ENCODE data around the gene RAB9A. TPM values are rescaled to one million over a fixed set of nuclear protein-coding genes. Genes with fewer than 3 reads are reported as not detected.
A peak's percentile ranks its signal among the peaks of the same experiment; 100 is the strongest.
"Not testable (repeated sequence)": the region's sequence is repeated elsewhere in the genome, so short reads cannot be mapped to it uniquely, and the experiment has no call there.

Gene RAB9A, protein sequence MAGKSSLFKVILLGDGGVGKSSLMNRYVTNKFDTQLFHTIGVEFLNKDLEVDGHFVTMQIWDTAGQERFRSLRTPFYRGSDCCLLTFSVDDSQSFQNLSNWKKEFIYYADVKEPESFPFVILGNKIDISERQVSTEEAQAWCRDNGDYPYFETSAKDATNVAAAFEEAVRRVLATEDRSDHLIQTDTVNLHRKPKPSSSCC
- 24.2 and 30.8 TPM in 2 replicates for total RNA-seq

DNA sequence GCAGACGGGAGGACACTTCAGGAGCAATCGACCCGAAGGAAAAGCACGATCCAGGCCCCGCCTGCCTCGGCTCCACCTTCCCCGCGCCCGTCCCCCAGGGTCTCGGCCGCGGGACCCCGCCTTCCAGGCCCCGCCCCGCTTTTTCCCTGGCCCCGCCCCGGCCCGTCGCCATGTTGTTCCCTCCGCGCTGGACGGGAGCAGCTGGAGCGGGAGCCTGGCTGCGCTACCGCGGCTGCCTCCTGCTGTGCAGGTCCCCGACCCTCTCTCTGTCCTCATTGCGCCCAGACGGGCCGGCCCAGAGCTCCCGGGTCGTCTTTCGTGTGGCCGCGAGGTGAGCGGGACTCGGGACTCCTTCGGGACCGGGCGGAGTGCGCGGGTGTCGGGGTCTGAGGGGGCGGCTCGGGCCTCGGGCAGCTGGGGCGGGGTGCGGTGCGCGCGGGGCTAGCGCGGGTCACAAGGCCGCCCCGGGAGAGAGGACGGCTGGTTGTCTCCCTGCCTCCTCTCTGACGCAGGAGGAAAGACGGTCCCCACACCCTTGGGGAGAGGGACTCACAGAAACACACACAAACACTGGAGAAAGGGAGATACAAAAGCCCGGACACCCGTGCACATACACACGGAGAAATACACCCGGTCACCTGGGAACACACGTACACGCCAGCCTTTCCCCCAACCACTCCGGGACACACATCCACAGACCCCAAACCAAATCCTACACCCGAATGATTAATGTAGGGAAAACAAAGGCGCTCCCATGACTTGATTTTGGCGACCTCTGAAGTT is at the start of gene RAB9A:
RAB9A (plus strand) TSS at position 171 of the 783 bp plus-strand sequence. CDS start 19,619 bp downstream, outside the sequence.
- DNase-seq, result peak; percentile 76

DNA sequence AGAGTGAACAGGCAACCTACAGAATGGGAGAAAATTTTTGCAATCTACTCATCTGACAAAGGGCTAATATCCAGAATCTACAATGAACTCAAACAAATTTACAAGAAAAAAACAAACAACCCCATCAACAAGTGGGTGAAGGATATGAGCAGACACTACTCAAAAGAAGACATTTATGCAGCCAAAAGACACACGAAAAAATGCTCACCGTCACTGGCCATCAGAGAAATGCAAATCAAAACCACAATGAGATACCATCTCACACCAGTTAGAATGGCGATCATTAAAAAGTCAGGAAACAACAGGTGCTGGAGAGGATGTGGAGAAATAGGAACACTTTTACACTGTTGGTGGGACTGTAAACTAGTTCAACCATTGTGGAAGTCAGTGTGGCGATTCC is 47.2 kb upstream of the RAB9A start:
- DNase-seq, result not testable (repeated sequence)

DNA sequence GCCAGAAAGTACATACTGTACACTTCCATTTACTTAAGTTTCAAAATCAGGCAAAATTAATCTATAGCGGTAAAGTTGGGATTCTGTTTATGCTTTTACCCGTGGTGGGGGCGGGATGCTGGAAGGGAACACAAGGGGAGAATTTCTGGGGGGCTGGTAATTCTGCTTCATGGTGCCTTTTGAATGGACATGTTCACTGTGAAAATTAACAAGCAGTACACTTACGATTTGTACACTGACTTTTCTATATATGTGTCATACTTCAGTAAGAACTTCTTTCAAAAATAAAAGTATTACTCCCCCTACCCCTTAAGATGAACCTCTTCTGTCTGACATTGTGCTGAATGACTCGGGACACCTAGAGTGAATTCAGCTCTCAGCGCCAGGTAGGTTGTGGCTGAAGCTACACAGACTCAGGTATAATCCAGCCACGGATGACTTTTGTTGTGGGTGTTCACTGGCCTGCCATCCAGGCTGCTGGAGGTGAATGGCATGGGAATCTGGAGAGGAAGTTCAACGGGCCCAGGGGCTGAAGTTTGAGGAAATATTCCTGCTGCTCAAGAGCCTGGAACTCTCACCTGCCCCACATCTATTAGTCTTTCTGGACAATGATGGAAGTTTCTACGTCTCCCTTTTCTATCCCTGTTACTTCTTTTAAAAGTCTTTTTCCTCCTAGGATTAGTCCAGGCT is 43.3 kb upstream of the RAB9A start:
- no peak for DNase-seq

DNA sequence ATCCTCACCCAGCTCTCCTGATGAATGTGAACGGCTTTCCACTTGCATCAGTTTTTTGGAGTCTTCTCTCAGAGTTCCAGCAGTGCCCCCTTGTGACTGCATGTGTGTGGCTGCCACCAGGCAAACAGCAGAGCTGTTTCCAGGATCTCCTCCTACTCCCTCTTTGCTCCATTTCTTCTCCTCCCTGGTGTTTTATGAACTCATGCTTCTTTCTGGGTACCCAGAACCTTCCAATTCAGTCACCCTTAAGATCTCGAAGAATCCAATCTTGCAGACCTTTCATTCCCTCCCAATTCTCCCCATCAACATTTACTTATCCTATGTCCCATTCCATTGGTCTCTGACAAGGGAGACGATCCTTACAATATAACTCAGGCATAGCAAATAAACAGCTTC is 42.8 kb upstream of the RAB9A start:
- peak; percentile 62 for DNase-seq

DNA sequence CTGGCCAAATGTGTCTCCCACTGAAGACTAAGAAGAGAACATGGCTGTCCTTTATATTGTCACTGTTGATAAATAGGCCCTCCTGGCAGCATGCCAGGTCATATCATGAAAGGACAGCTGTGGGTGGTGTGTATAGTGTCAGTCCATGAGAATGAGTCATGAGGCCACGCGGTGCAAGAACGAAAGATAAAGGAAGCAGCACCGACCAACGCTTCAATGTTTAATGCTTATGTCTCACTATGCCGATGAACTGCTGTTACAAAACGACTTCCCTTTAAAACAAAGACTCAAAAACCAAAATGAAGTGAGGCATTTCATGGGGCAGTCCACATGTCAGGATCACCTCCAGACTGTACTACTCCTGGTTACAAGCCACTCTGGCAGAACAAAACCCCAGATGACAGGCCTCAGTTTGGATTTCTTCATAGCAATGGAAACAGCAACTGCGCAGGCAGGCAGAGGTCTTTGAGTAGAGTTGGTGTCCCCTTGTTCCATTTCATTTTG is 41.2 kb upstream of the RAB9A start:
- DNase-seq, result peak; percentile 62

DNA sequence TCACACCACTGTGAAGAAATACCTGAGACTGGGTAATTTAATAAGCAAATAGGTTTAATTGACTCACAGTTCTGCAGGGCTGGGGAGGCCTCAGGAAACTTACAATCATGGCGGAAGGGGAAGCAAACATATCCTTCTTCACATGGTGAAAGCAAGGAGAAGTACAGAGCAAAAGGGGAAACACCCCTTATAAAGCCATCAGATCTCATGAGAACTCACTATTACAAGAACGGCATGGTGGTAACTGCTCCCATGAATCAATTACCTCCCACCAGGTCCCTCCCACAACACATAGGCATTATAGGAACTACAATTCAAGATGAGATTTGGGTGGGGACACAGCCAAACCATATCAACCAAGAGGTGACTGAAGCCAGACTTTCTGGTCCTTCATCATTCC is 40.6 kb upstream of the RAB9A start:
- DNase-seq, result not testable (repeated sequence)

DNA sequence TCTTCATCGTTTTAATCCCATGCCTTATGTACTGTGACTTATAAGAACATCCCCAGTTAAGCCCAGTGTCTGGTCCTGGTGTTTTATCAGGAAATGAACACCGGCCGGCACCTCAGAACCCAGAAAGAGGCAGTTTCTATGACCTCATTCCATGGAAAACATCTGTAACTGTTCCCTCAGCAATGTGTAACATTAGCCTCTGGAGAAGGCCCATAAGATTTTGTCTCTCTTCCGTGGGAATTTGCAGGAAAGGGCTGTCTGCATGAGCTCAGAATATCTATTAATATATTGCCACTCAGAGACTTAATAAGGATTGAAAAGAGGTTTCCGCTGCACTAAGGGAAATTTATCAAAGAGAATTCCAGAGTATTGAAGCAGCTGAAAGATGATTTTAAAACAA is 39.1 kb upstream of the RAB9A start:
- DNase-seq, result no peak

DNA sequence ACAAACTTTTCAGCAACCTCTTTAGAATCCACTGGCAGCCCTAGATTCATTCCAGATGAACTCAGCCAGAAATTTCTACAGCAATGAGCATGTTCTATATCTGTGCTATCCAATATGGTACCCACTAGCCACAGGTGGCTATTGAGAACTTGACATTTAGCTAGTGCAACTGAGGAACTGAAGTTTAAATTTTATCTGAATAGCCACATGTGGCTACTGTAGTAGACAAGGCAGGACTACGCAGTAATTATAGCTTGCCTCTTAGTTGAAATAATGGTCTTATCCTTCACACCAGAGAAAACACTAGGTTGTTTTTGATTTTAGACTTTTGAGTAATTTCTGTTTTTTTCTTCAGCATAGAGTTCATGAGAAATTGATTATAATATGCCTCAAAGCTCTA is 38.6 kb upstream of the RAB9A start:
- no peak for DNase-seq

DNA sequence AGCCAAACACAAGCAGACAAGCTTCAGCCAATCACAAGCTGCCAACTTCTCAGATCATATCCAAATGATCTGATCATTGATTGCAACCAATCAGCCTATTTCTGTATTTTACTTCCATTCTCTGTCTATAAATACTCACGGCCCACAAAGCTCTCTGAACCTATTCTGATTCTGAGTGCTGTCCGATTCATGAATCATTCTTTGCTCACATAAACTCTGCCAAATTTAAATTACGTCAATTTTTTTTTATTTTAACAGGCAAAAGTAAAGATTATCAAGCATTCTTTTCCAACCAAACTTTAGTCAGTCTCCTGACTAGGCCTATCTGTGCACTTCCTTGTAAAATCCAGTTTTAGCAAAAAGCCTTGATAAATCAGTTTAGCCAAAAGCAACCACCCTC is 37.8 kb upstream of the RAB9A start:
- DNase-seq, result no peak

DNA sequence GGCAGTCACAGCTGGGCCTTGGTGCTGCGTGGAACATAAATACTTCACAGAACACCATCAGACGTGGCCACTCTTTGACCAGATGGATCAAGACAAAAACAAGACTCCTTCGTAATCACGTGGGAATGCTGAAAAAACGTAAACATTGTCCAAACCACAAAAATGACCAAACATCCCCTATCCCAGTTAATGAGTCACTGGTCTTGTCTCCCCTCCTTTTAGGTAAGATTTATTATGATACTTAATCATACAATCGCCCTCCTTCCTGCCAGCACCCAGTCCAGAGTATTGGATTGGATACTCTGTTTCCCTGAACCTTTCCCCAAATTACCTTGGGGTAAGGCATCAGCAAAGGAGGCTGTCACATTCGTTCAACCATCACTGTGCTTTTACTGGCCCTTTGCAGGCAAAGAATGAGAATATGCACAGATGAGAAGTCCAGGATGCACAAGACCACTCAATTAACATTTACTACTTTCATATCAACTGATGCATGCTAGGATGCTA is 36.6 kb upstream of the RAB9A start:
- peak; percentile 61 for DNase-seq

DNA sequence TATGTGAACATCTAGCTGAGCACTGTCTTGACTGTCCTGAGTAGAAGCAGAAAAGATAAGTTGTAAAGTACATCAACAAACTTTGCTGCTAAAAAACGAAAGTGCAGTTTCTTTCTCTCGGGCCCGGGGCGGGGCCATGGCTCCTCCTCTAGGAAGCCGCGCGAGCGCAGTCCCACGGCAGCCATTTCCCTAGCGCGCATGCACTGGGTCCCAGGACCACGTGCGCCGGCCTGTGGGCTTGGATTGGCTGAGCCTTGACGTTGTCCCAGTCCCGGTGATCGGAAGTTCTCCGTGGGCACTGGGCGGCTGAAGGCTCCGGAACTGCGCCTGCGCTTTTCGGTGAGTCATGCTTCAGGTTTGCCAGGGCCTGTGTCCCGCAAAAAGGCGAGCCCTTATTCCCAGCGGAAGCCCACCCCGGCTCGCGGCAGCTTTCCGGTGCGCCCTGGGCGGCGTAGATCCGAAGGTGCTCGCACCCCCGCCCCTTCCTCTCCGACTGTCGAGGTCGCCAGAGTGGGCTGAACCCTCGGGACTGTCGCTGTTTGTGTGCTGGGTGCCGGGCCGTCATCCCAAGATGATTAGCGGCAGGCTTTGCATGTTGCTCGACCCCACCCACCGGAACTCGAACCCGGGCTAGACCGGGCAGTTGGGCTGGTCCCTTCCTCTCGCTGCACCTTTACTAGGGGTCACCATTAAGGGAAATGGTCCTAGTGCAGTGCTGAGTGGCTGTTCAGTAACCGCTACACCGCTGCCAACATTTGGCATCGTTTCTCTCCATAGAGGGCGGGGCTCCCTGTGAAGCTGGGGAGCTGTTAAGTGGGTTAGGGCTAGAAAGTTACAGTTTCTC is 35.9 kb upstream of the RAB9A start, which contains the start of gene TCEANC:
TCEANC (plus strand) TSS at position 292 of the 844 bp plus-strand sequence. CDS start 9,368 bp downstream, outside the sequence.
- peak; percentile 95 for DNase-seq

DNA sequence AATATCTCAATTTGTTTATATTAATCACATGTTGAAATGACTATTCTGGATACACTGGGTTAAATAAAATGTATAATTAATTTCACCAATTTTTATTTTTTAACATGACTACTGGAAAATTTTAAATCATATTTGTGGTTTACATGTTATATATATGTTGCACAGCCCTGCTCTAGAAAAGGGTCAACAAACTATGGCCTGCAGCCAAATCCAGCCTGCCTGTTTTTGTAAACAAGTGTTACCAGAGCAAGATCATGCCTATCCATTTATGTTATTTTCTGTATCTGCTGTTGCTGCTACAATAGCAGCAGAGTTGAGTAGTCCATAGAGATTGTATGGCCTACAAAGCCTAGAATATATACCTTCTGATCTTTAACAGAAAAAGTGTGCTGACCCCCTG is 34.8 kb upstream of the RAB9A start:
- no peak for DNase-seq

DNA sequence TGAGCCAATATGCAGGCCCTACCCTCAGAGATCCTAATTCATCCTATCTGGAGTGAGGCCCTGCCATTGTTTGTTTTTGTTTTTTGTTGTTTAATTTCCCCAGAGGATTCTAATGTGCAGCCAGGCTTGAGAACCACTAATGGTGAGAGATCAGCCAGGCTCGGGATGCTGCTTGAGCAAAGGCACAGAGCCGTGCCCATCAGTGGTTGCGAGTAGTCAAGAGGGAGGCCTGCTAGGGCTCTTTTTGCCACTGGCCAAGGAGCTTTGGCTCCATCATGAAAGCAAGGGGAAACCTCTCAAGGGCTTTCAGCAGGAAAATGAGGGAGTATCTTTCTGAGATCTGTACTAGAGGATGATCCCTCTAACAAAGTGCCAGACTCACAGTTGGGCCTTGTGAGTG is 33.3 kb upstream of the RAB9A start:
- DNase-seq, result no peak

DNA sequence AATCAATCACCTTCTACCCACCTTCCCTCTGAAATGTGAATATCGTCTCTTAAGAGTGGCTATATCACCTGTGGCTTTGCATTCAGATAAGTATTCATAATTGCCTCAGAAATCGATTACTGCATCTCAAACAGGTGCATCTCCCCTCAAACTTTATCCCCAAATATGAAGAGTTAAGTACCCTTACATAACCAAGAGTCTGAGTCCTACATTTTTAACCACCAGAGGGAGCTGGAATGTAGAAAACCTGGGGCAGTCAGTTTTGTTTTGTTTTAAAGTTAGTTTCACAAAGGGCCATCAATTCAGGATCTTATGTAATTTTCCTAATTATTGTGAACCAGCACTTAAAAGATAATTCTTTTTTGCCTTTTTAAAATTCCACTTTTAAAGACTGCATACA is 30.3 kb upstream of the RAB9A start:
- peak; percentile 67 for DNase-seq

DNA sequence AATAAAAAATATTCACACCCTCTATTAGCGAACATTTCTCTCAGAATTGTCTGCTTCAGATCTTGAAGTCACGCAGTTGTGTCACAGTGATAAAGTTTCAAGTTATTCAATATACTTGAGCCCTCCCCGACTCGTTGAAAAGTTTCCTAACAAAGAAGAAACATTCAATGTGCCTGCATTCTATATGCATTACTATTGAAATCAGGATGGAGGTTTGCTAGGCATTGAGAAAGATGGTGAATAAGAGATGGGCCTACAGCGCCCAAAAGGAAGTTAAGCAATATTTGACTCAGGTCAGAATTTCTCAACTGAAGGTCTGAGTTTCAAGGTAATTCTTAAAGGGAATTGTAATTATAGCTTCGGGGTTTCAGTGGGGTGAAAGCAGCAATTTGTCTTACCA is 29.9 kb upstream of the RAB9A start:
- DNase-seq, result no peak

DNA sequence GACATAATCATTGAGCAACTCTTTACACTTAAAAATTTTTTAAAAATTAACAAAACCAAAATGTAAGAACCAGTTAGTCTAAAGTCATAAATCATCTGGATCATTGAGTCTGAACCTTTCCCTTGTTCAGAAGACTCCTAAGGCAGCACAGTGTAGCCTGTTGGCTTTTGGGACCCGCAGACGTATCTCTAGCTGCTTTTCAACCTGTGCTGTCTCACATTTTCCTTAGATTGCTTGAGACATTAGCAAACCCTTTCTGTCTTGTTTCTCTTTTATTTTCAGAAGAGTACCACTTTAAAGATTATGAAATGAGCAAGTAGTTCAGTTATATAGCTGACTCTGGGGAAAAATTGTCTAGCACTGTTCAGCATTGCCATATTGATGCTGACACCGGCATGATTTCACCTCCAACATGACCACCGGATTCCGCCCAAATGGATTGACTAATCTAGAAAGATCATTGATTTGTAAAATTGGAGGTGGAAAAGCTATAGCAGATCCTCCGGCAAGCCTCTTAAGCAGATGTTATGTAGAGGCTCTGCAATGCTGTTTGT is 27.1 kb upstream of the RAB9A start:
- no peak for DNase-seq

DNA sequence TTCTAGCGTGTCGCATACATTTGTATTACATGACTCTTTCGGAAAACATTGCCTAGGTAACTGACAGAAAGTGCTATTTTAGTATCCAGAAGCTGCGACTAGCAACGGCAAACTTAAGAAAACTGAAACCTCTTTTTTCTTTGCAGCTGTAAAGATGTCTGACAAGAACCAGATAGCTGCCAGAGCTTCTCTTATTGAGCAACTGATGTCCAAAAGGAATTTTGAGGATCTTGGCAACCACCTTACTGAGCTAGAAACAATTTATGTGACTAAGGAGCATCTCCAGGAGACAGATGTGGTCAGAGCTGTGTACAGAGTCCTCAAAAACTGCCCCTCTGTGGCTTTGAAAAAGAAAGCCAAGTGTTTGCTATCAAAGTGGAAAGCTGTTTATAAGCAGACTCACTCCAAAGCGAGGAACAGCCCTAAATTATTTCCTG is 26.6 kb upstream of the RAB9A start:
- no peak for DNase-seq

DNA sequence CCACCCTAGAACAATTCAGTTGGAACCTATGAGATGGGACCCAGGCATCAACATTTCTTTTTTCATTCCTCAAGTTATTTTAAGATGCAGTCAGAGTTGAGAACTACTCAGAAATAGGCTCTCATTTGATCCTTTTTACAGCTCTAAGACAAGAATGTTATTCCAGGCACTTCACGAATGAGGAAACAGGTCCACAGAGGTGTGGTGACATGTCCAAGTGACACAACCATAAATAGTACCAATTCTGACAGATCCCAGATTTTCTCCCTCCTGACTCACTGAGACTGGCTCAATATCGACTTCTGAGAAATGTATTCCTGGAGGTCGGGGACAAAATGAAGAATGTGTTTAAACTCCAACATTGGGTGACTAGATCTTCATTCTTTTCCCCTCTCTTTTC is 24.9 kb upstream of the RAB9A start:
- DNase-seq, result no peak

DNA sequence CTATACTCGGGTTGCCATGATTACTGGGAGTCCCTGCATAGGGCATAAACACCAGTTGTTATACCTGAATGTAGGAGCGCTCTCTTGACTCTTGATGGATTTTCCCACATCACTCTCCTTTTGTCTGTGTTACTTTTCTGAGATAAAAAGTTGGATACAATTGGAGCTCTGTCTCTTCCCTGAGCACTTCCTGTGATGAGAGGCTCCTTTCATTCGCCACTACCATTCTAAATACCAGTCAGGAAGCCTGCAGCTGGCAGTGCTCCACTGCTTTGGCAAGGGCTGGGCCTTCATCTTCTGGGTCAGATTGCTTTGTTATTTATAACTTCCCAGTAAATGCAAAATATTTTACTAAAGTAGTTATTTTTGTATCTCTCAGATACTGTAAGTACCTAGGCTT is 22.1 kb upstream of the RAB9A start:
- DNase-seq, result no peak

DNA sequence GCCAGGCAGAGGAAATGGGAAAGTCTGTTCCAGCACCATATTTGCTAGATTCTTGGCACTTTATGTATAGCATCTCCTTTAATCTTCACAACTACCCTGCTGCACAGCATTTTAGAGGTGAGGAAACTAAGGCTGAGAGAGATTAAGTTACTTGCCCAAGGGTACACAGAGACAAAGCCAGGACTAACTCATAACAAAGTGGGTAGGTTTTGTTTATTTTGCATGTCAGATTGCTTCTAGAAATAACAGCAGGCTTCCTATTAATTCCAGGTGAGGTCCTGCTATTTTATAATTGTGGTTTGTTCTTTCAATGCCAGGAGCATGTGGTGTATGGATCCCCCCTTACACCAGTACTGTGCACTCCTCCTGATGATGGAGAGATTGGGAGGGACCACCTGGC is 21.0 kb upstream of the RAB9A start:
- no peak for DNase-seq

DNA sequence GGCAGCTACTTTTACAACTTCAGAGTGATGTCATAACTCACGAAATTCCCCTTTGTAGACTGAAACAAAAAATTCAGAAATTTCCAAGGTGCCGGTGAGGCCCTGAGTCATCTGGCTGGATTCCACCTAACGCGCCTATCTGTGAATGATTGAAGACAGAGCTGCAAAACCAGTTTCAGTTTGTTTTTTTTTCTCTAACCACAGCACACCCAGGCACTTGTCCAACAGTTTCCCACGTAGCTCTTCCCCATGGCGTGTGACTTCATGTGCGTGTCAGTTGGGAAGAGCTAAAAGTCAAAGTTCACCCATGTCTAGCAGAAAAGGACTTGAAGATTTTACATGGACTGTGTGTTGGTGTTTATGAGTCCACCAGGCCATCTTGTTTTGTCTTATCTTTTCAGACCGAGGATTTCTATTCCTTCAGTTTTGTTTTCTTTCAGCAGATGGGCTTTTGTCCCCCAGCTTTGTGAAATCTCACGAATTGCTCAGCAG is 19.6 kb upstream of the RAB9A start:
- peak; percentile 69 for DNase-seq

DNA sequence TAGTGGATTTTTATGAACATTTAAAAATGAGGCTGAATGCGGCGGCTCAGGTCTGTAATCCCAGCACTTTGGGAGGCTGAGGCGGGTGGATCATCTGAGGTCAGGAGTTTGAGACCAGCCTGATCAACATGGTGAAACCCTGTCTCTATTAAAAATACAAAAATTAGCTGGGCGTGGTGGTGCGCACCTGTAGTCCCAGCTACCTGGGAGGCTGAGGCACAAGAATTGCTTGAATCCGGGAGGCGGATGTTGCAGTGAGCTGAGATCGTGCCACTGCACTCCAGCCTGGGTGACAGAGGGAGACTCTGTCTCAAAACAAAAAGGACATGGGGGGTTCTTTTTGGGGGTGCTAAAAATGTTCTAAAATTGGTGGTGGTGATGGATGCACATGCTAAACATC is 19.2 kb upstream of the RAB9A start:
- not testable (repeated sequence) for DNase-seq

Measured in dermis blood vessel endothelial cell (primary cell).